ENCODE results near the gene PLIN5.

DNA sequence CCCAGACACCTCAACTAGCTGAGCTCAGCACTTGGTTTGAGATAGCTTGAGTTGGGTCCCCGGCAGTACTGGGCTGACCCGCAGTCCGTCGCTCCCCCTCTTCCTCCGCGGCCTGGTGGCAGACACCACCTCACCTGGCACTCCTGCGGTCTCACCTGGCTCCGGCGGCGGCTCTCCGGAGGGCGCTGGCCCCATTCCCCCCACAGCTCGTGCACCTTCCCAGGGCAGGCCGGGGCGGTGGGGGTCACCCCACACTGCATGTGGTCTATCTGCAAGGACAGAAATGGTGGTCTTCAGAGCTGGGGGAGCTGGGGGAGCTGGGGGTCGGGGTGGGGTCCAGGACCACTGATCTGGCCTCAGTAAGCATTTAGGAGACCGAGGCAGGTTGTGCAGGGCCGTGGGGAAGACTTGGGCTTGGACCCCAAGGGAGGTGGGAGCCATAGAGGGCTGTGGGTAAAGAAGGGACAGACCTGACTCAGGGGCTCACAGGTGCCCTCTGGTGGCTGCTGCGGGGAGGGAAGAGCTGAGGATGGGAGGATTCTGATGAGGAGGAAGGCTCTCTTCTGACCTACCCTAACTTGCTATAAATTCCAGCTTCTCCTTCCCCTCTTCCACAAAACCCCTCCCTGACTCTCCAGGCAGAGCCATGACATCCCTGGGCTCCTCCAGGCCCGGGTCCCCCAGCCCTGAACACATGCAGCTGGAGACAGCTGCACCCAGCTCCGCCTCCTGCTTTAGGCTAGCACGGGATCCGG, 10.0 kb downstream of the PLIN5 start:
- TF ChIP-seq, protein P1, sequence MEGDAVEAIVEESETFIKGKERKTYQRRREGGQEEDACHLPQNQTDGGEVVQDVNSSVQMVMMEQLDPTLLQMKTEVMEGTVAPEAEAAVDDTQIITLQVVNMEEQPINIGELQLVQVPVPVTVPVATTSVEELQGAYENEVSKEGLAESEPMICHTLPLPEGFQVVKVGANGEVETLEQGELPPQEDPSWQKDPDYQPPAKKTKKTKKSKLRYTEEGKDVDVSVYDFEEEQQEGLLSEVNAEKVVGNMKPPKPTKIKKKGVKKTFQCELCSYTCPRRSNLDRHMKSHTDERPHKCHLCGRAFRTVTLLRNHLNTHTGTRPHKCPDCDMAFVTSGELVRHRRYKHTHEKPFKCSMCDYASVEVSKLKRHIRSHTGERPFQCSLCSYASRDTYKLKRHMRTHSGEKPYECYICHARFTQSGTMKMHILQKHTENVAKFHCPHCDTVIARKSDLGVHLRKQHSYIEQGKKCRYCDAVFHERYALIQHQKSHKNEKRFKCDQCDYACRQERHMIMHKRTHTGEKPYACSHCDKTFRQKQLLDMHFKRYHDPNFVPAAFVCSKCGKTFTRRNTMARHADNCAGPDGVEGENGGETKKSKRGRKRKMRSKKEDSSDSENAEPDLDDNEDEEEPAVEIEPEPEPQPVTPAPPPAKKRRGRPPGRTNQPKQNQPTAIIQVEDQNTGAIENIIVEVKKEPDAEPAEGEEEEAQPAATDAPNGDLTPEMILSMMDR (IDR thresholded peaks at IDR 0.05; ENCODE audit: low read depth, low read length, missing input control) = peak; percentile 66
- TF ChIP-seq, protein P2, sequence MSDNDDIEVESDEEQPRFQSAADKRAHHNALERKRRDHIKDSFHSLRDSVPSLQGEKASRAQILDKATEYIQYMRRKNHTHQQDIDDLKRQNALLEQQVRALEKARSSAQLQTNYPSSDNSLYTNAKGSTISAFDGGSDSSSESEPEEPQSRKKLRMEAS (IDR thresholded peaks at IDR 0.05) = no peak
- TF ChIP-seq, protein P3, sequence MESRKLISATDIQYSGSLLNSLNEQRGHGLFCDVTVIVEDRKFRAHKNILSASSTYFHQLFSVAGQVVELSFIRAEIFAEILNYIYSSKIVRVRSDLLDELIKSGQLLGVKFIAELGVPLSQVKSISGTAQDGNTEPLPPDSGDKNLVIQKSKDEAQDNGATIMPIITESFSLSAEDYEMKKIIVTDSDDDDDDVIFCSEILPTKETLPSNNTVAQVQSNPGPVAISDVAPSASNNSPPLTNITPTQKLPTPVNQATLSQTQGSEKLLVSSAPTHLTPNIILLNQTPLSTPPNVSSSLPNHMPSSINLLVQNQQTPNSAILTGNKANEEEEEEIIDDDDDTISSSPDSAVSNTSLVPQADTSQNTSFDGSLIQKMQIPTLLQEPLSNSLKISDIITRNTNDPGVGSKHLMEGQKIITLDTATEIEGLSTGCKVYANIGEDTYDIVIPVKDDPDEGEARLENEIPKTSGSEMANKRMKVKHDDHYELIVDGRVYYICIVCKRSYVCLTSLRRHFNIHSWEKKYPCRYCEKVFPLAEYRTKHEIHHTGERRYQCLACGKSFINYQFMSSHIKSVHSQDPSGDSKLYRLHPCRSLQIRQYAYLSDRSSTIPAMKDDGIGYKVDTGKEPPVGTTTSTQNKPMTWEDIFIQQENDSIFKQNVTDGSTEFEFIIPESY (IDR thresholded peaks at IDR 0.05) = no peak
- TF ChIP-seq JUND (IDR thresholded peaks at IDR 0.05) (no peak), EGR1 (IDR thresholded peaks at IDR 0.05; ENCODE audit: low read depth in 2 of 2) (no peak)
- TF ChIP-seq, protein P4, sequence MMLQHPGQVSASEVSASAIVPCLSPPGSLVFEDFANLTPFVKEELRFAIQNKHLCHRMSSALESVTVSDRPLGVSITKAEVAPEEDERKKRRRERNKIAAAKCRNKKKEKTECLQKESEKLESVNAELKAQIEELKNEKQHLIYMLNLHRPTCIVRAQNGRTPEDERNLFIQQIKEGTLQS (IDR thresholded peaks at IDR 0.05) = no peak

All from liver (tissue), 3 donors.